OCI-LY7 (cell line): ENCODE results near the gene LCOR. TPM values are rescaled to one million over a fixed set of nuclear protein-coding genes. Genes with fewer than 3 reads are reported as not detected.

ENCODE experiments used
- BruUV-seq: library from RNA; stranded (reverse); fragments of 400-500 nt; replicated peaks from 2 replicates; lab custom pipeline; 2021; lab: Mats Ljungman, UMichigan
- CTCF ChIA-PET: fragments of 300-600 bp; sonication (Branson Sonifier 250); formaldehyde crosslinking; loops from one replicate; lab custom pipeline; 2022; ENCODE audit warnings: antibody characterized with exemption; ENCODE audit not compliant: unreplicated experiment; lab: Charles Lee
- POLR2A ChIA-PET: fragments of 300-600 bp; sonication (Branson Sonifier 250); formaldehyde crosslinking; loops from one replicate; lab custom pipeline; 2022; ENCODE audit warnings: antibody characterized with exemption; lab: Charles Lee
- DNase-seq: peaks from one replicate; pipeline ENCODE4 v3.0.0-alpha.2; 2015; ENCODE audit warnings: low spot score
- H2AFZ ChIP-seq: fragments of 200-600 bp; sonication (generic), shearing (Covaris generic); 2 replicates; pipeline ENCODE4 v1.6.1; 2014; ENCODE audit warnings: mild to moderate bottlenecking, antibody characterized with exemption, low read length, moderate library complexity
- H3K27ac ChIP-seq: fragments of 200-600 bp; sonication (generic); 2 replicates; pipeline ENCODE4 v1.5.1; 2014; ENCODE audit warnings: mixed run types, low read depth, mild to moderate bottlenecking, moderate library complexity, low read length, inconsistent platforms; ENCODE audit not compliant: poor library complexity, severe bottlenecking
- H3K36me3 ChIP-seq: fragments of 200-600 bp; sonication (generic); 2 replicates; pipeline ENCODE4 v1.6.1; 2014; ENCODE audit warnings: mild to moderate bottlenecking, antibody characterized with exemption, low read length, moderate library complexity, mixed read lengths; ENCODE audit not compliant: insufficient read depth
- H3K4me1 ChIP-seq: fragments of 200-600 bp; sonication (generic); 2 replicates; pipeline ENCODE4 v1.5.1; 2014; ENCODE audit warnings: mild to moderate bottlenecking, low read length; ENCODE audit not compliant: insufficient read depth, poor library complexity, severe bottlenecking
- H3K4me2 ChIP-seq: fragments of 200-600 bp; sonication (generic); 2 replicates; pipeline ENCODE4 v1.6.1; 2014; ENCODE audit warnings: mild to moderate bottlenecking, low read length
- H3K4me3 ChIP-seq: fragments of 200-600 bp; sonication (generic); 2 replicates; pipeline ENCODE4 v1.5.1; 2014; ENCODE audit warnings: mild to moderate bottlenecking, low read depth, low read length; ENCODE audit not compliant: poor library complexity, severe bottlenecking
- H3K79me2 ChIP-seq: fragments of 200-600 bp; sonication (generic); 2 replicates; pipeline ENCODE4 v1.6.1; 2016; ENCODE audit warnings: low read depth, mild to moderate bottlenecking, low read length, moderate library complexity, mixed read lengths; ENCODE audit not compliant: insufficient read depth
- H3K9me2 ChIP-seq: fragments of 200-600 bp; sonication (generic); 2 replicates; pipeline ENCODE4 v1.6.1; 2016; ENCODE audit warnings: mild to moderate bottlenecking, low read length, mixed read lengths; ENCODE audit not compliant: insufficient read depth
- H3K9me3 ChIP-seq: fragments of 200-600 bp; sonication (generic); 2 replicates; pipeline ENCODE4 v1.6.1; 2014; ENCODE audit warnings: mild to moderate bottlenecking, mixed run types, low read length, mixed read lengths
- H4K20me1 ChIP-seq: fragments of 200-600 bp; sonication (generic); 2 replicates; pipeline ENCODE4 v1.6.1; 2014; ENCODE audit warnings: mild to moderate bottlenecking, antibody characterized with exemption, low read length, moderate library complexity, mixed read lengths; ENCODE audit not compliant: insufficient read depth
- CTCF ChIP-seq: fragments of 200-600 bp; sonication (generic); conservative IDR thresholded peaks from 2 replicates; pipeline ENCODE4 v1.5.1; 2014; ENCODE audit warnings: mild to moderate bottlenecking, antibody characterized with exemption, low read length, moderate library complexity, mixed read lengths
- EZH2phosphoT487 ChIP-seq: fragments of 200-600 bp; sonication (generic); IDR thresholded peaks from 2 replicates; pipeline ENCODE4 v1.6.1; 2018; ENCODE audit warnings: low read depth, borderline replicate concordance, mild to moderate bottlenecking, mixed run types, antibody characterized with exemption, low read length, moderate library complexity, mixed read lengths
- intact Hi-C: fragments of 100-400 bp; cut with micrococcal nuclease; formaldehyde crosslinking; loops from one replicate; pipeline ENCODE4 v1.10.0; 2022; ENCODE audit not compliant: unreplicated experiment
- total RNA-seq, 2 experiments: library from RNA; depleted of rRNA in 1 of 2; stranded (reverse); fragments of >200 nt in 1 of 2; shearing (Covaris generic) in 1 of 2; gene quantifications; 2 replicates each; pipeline ENCODE4 v1.2.3, GENCODE V29; 2014 to 2022

Gene LCOR
- total RNA-seq, 2 experiments from 2014 or later, result 17.1 to 58.4 TPM

- Histone ChIP-seq H4K20me1 (peaks cover 6% of the 10 kb centered on the region; the same call in 1 of the 2 replicates), H3K4me1 (no peaks in the 10 kb centered on the region), H3K79me2 (peaks cover 69% of the 10 kb centered on the region), H3K4me3 (no peak overlapping the region), H3K9me3 (no peaks in the 10 kb centered on the region), H3K4me2 (no peak overlapping the region), H3K36me3 (peaks cover 47% of the 10 kb centered on the region), H3K27ac (no peak overlapping the region), H2AFZ (no peak overlapping the region), H3K9me2 (no peaks in the 10 kb centered on the region)
- intact Hi-C loops, result no loop called here
- CTCF ChIA-PET, result no interaction called here
- DNase-seq, result no peak
- TF ChIP-seq CTCF, result no peak
- no peak for TF ChIP-seq EZH2phosphoT487
- TSS peak; percentile 40 for BruUV-seq
- POLR2A ChIA-PET, result interaction anchor here (0.6 kb wide), 1 partner anchor 190 kb away, joined by 3 read pairs; no protein-coding TSS in a partner anchor
Observed at GRCh38 chr10:96863922-96864543, 31.9 kb downstream of the LCOR start.

- Histone ChIP-seq H3K4me3 (no peak overlapping the region), H3K79me2 (peaks cover 91% of the 10 kb centered on the region), H3K36me3 (peaks cover 18% of the 10 kb centered on the region; the same call in 1 of the 2 replicates), H4K20me1 (no peaks in the 10 kb centered on the region), H3K9me2 (no peaks in the 10 kb centered on the region), H3K27ac (no peak overlapping the region), H2AFZ (no peak overlapping the region), H3K4me2 (no peak overlapping the region), H3K9me3 (no peaks in the 10 kb centered on the region), H3K4me1 (no peaks in the 10 kb centered on the region)
- ChIA-PET CTCF (no interaction called here), POLR2A (no interaction called here)
- intact Hi-C loops, result no loop called here
- no TSS peak for BruUV-seq
- DNase-seq, result no peak
- no peak for TF ChIP-seq EZH2phosphoT487
- TF ChIP-seq CTCF, result no peak
Observed at GRCh38 chr10:96873086-96873485, 41.0 kb downstream of the LCOR start.

DNA sequence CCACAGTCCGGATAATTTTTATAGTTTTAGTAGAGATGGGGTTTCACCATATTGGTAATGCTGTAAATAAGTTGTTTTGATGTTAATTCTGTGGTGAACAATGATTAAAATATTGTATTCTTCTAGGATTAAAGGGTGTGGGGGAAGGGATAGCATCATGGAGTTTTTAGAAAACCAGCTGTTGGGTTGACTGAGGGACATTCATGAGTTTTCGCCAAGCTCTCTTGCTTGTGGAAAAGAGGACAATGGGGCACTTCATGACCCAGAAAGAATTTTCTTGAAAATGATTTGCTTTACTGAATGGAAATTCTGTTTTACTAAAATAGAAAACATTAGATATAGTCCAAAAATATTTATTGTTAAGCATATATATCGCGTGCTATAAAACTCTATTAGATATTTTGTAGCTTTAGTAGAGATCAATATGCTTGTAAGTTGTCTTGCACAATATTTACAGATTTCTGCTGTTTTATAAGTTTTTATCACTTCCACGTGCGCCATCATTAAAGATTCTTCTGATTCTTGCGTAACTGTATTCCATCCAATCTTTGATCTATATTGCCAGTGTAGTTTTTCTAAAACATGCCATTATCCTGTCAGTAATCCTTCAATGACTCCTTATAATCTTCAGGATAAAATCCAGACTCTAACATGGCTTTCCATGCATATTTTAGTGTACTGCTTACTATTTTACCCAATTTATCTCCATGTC, 41.8 kb downstream of the LCOR start:
- Histone ChIP-seq H2AFZ (no peak overlapping the region), H3K79me2 (peaks cover 92% of the 10 kb centered on the region), H4K20me1 (no peaks in the 10 kb centered on the region), H3K4me2 (no peak overlapping the region), H3K4me3 (no peak overlapping the region), H3K27ac (no peak overlapping the region), H3K9me2 (no peaks in the 10 kb centered on the region), H3K36me3 (peaks cover 26% of the 10 kb centered on the region), H3K4me1 (no peaks in the 10 kb centered on the region), H3K9me3 (no peaks in the 10 kb centered on the region)
- DNase-seq, result no peak
- intact Hi-C loops, result no loop called here
- no peak for TF ChIP-seq CTCF
- no peak for TF ChIP-seq EZH2phosphoT487
- ChIA-PET POLR2A (interaction anchor here (2.0 kb wide), 1 partner anchor 10 kb away, joined by 6 read pairs; no protein-coding TSS in a partner anchor), CTCF (no interaction called here)
- BruUV-seq, result TSS peak; percentile 19
